ENCODE measurements around the gene CCDC12. TPM values are rescaled to one million over a fixed set of nuclear protein-coding genes. Genes with fewer than 3 reads are reported as not detected.

The CCDC12 gene
- total RNA-seq, 1 donor from 2014 or later = 41.4 TPM

- Mint-ChIP-seq H3K27ac (ENCODE audit: unreplicated experiment) (no peak overlapping the region), H3K9me3 (ENCODE audit: unreplicated experiment) (peaks cover 2% of the 10 kb centered on the region), H3K27me3 (ENCODE audit: unreplicated experiment) (peaks cover 10% of the 10 kb centered on the region), H3K4me1 (ENCODE audit: low read depth, unreplicated experiment) (no peaks in the 10 kb centered on the region), H3K36me3 (ENCODE audit: unreplicated experiment) (no peaks in the 10 kb centered on the region), H3K4me3 (ENCODE audit: unreplicated experiment) (no peak overlapping the region)
- DNase-seq = no peak
- no peak for TF ChIP-seq CTCF (IDR thresholded peaks at IDR 0.05; ENCODE audit: partially characterized antibody, unreplicated experiment)
Observed at GRCh38 chr3:46900007-46900292, 76.6 kb downstream of the CCDC12 start.

- no peak for TF ChIP-seq CTCF (IDR thresholded peaks at IDR 0.05; ENCODE audit: partially characterized antibody, unreplicated experiment)
- peaks cover 4% of the 10 kb centered on the region for H3K9me3 Mint-ChIP-seq (ENCODE audit: unreplicated experiment)
- no peaks in the 10 kb centered on the region for H3K36me3 Mint-ChIP-seq (ENCODE audit: unreplicated experiment)
- no peaks in the 10 kb centered on the region for H3K4me1 Mint-ChIP-seq (ENCODE audit: low read depth, unreplicated experiment)
- H3K4me3 Mint-ChIP-seq (ENCODE audit: unreplicated experiment) = no peak overlapping the region
- DNase-seq = peak; percentile 13
- peaks cover 10% of the 10 kb centered on the region for H3K27me3 Mint-ChIP-seq (ENCODE audit: unreplicated experiment)
- no peak overlapping the region for H3K27ac Mint-ChIP-seq (ENCODE audit: unreplicated experiment)
Observed at GRCh38 chr3:46899151-46900006, 77.2 kb downstream of the CCDC12 start.

GRCh38 chr3:46898321-46899150 lies 78.0 kb downstream of the CCDC12 start:
- Mint-ChIP-seq H3K36me3 (ENCODE audit: unreplicated experiment) (no peaks in the 10 kb centered on the region), H3K27ac (ENCODE audit: unreplicated experiment) (no peak overlapping the region), H3K27me3 (ENCODE audit: unreplicated experiment) (peaks cover 12% of the 10 kb centered on the region), H3K9me3 (ENCODE audit: unreplicated experiment) (peaks cover 4% of the 10 kb centered on the region), H3K4me3 (ENCODE audit: unreplicated experiment) (no peak overlapping the region), H3K4me1 (ENCODE audit: low read depth, unreplicated experiment) (no peaks in the 10 kb centered on the region)
- no peak for TF ChIP-seq CTCF (IDR thresholded peaks at IDR 0.05; ENCODE audit: partially characterized antibody, unreplicated experiment)
- DNase-seq = peak; percentile 35

GRCh38 chr3:46897829-46898320 lies 78.7 kb downstream of the CCDC12 start:
- Mint-ChIP-seq H3K36me3 (ENCODE audit: unreplicated experiment) (no peaks in the 10 kb centered on the region), H3K27ac (ENCODE audit: unreplicated experiment) (no peak overlapping the region), H3K27me3 (ENCODE audit: unreplicated experiment) (peaks cover 13% of the 10 kb centered on the region), H3K9me3 (ENCODE audit: unreplicated experiment) (peaks cover 4% of the 10 kb centered on the region), H3K4me1 (ENCODE audit: low read depth, unreplicated experiment) (no peaks in the 10 kb centered on the region), H3K4me3 (ENCODE audit: unreplicated experiment) (no peak overlapping the region)
- no peak for TF ChIP-seq CTCF (IDR thresholded peaks at IDR 0.05; ENCODE audit: partially characterized antibody, unreplicated experiment)
- DNase-seq = no peak
